K562 (cell line): ENCODE results near the gene CENPU. TPM values are rescaled to one million over a fixed set of nuclear protein-coding genes. Genes with fewer than 3 reads are reported as not detected.

Source experiments
- ATAC-seq: fragments of 200-7000 bp; cut with Tn5 transposase; 3 replicates; pipeline ENCODE4 v1.9.1; 2020; ENCODE audit warnings: moderate library complexity
- BruUV-seq: library from RNA; stranded (reverse); fragments of 400-500 nt; replicated peaks from 2 replicates; lab custom pipeline; 2021; lab: Mats Ljungman, UMichigan
- CTCF ChIA-PET: fragments of 300-600 bp; formaldehyde crosslinking; extraction: SDS; loops from one replicate; lab custom pipeline; 2021; ENCODE audit warnings: low intra/inter-chr PET ratio; lab: Yijun Ruan, JAX
- POLR2A ChIA-PET: fragments of 300-600, 350-650 bp; sonication (Branson Sonifier 250); formaldehyde crosslinking; extraction: SDS; loops from one replicate; lab custom pipeline; 2021; ENCODE audit warnings: antibody characterized with exemption, inconsistent platforms; lab: Yijun Ruan, JAX
- DNase-seq, 4 experiments: peaks; one replicate each; pipeline versions ENCODE4 v3.0.0 to v3.0.0-alpha.2; 2011 to 2018; ENCODE audit warnings: low spot score in 3 of 4, mixed read lengths in 3 of 4; ENCODE audit errors: extremely low read depth in 1 of 4
- FAIRE-seq: peaks from 2 replicates; lab custom pipeline; 2011; peaks lifted over from hg19 to GRCh38; lab: Jason Lieb, UNC
- H2AFZ ChIP-seq: 2 replicates; pipeline ENCODE4 v1.6.0; 2011; ENCODE audit warnings: low read depth, low read length, control low read depth, inconsistent platforms
- H3K27ac ChIP-seq: fragments of 200-600 bp; 3 replicates; pipeline ENCODE4 v1.8.0; 2011; ENCODE audit warnings: low read depth, mild to moderate bottlenecking, control low read depth, inconsistent platforms, low read length, moderate library complexity, mixed read lengths; ENCODE audit errors: extremely low read depth
- H3K27me3 ChIP-seq, 2 experiments: fragments of 300-600 bp in 1 of 2; 2 replicates in 1 of 2; 3 replicates in 1 of 2; pipeline versions ENCODE4 v1.6.0 to v1.8.0; 2011; ENCODE audit warnings: inconsistent platforms in 2 of 2, low read length in 2 of 2, mild to moderate bottlenecking in 1 of 2, mixed read lengths in 1 of 2, moderate library complexity in 1 of 2; ENCODE audit not compliant: control insufficient read depth in 2 of 2, insufficient read depth in 2 of 2
- H3K36me3 ChIP-seq: fragments of 300-600 bp; 3 replicates; pipeline ENCODE4 v1.8.0; 2011; ENCODE audit warnings: mild to moderate bottlenecking, low read length, inconsistent platforms; ENCODE audit not compliant: control insufficient read depth, insufficient read depth
- H3K4me1 ChIP-seq, 2 experiments: fragments of 200-600 bp in 1 of 2; replicated peaks in 1 of 2; 2 replicates in 1 of 2; 3 replicates in 1 of 2; pipeline versions ENCODE4 v1.5.1 to v1.8.0; 2011; ENCODE audit warnings: inconsistent platforms in 2 of 2, low read length in 2 of 2, mild to moderate bottlenecking in 1 of 2, mixed read lengths in 1 of 2, moderate library complexity in 1 of 2; ENCODE audit not compliant: control insufficient read depth in 2 of 2, insufficient read depth in 2 of 2
- H3K4me2 ChIP-seq: 2 replicates; pipeline ENCODE4 v1.6.1; 2011; ENCODE audit warnings: low read length, control low read depth, inconsistent platforms, mixed read lengths; ENCODE audit not compliant: insufficient read depth
- H3K4me3 ChIP-seq: fragments of 200-600 bp; sonication (generic), shearing (Covaris generic); 2 replicates; pipeline ENCODE4 v1.5.1; 2016; ENCODE audit warnings: control low read depth, inconsistent platforms
- H3K79me2 ChIP-seq: fragments of 200-600 bp; 3 replicates; pipeline ENCODE4 v1.8.0; 2011; ENCODE audit warnings: low read length, inconsistent platforms; ENCODE audit not compliant: control insufficient read depth, insufficient read depth
- H3K9ac ChIP-seq, 2 experiments: 2 replicates each; pipeline versions ENCODE4 v1.6.0 to v1.6.1; 2011; ENCODE audit warnings: low read depth in 2 of 2, low read length in 2 of 2, control low read depth in 1 of 2, inconsistent platforms in 1 of 2, mild to moderate bottlenecking in 1 of 2, mixed read lengths in 1 of 2; ENCODE audit not compliant: insufficient read depth in 1 of 2
- H3K9me1 ChIP-seq: one replicate; pipeline ENCODE4 v1.6.0; 2011; ENCODE audit warnings: inconsistent platforms, mild to moderate bottlenecking, low read length, moderate library complexity; ENCODE audit not compliant: control insufficient read depth, insufficient read depth
- H3K9me3 ChIP-seq: replicated peaks from 2 replicates; pipeline ENCODE4 v1.5.1; 2011; ENCODE audit warnings: low read depth, low read length, inconsistent platforms; ENCODE audit not compliant: control insufficient read depth, insufficient read depth
- H4K20me1 ChIP-seq: replicated peaks from 2 replicates; pipeline ENCODE4 v1.6.1; 2011; ENCODE audit warnings: low read length, inconsistent platforms, mixed read lengths; ENCODE audit not compliant: control insufficient read depth, insufficient read depth
- MECOM ChIP-seq: fragments of 250-450 bp; sonication (Bioruptor Pico); IDR thresholded peaks from 2 replicates; pipeline ENCODE4 v1.8.0; 2022; ENCODE audit warnings: inconsistent platforms
- MED1 ChIP-seq: sonication (generic); formaldehyde crosslinking; IDR thresholded peaks from 2 replicates; pipeline ENCODE4 v1.8.1; 2023; ENCODE audit warnings: missing genetic modification reagents, borderline replicate concordance
- NCOA2 ChIP-seq, 2 experiments: fragments of 450-650 bp; IDR thresholded peaks; 2 replicates each; pipeline ENCODE4 v1.6.1; 2018; ENCODE audit warnings: mild to moderate bottlenecking in 2 of 2, moderate library complexity in 1 of 2; ENCODE audit not compliant: partially characterized antibody in 2 of 2
- NR2C2 ChIP-seq, 2 experiments: fragments of 200-800 bp in 1 of 2; sonication (Bioruptor generic) in 1 of 2; sonication (generic) in 1 of 2; formaldehyde crosslinking in 1 of 2; IDR thresholded peaks; 2 replicates each; pipeline versions ENCODE4 v1.6.1 to v1.8.0; 2016 to 2022; ENCODE audit warnings: mild to moderate bottlenecking in 1 of 2, missing compliant biosample characterization in 1 of 2, missing genetic modification characterization in 1 of 2, missing genetic modification reagents in 1 of 2
- PHB ChIP-seq: fragments of 250-450 bp; sonication (Bioruptor Pico); IDR thresholded peaks from 2 replicates; pipeline ENCODE4 v1.5.0; 2021
- POLR2B ChIP-seq: fragments of 450-650 bp; IDR thresholded peaks from 2 replicates; pipeline ENCODE4 v1.6.1; 2018; ENCODE audit warnings: low read depth; ENCODE audit not compliant: partially characterized antibody
- PPARD ChIP-seq: fragments of 250-450 bp; sonication (Bioruptor Pico); IDR thresholded peaks from 2 replicates; pipeline ENCODE4 v1.8.0; 2022; ENCODE audit warnings: inconsistent platforms, mild to moderate bottlenecking, moderate library complexity
- TEAD1 ChIP-seq, 2 experiments: fragments of 450-650 bp in 1 of 2; sonication (generic) in 1 of 2; formaldehyde crosslinking; IDR thresholded peaks; 2 replicates each; pipeline versions ENCODE4 v1.4.0 to v1.8.0; 2020 to 2022; ENCODE audit warnings: mild to moderate bottlenecking in 2 of 2, missing genetic modification reagents in 1 of 2
- ZNF124 ChIP-seq: sonication (generic); formaldehyde crosslinking; IDR thresholded peaks from 2 replicates; pipeline ENCODE4 v1.8.1; 2022; ENCODE audit warnings: missing genetic modification reagents
- WGBS: fragments of 100-300 bp; shearing (Covaris generic); methylation state at CpG from one replicate; pipeline ENCODE4 v1.1.6; 2016; ENCODE audit warnings: low coverage, mixed read lengths; ENCODE audit not compliant: insufficient coverage; ENCODE audit errors: missing lambda C conversion rate; 5-methylcytosine and 5-hydroxymethylcytosine counted together
- in situ Hi-C: fragments of 300-500 bp; cut with MboI; formaldehyde crosslinking; loops from 4 replicates; pipeline ENCODE4 v1.15.0; 2018; ENCODE audit warnings: inconsistent platforms, mixed read lengths
- intact Hi-C: fragments of 100-400 bp; cut with micrococcal nuclease; formaldehyde crosslinking; loops from 2 replicates; pipeline ENCODE4 v1.14.2; 2022
- polyA plus RNA-seq, 8 experiments: library from polyadenylated mRNA; depleted of rRNA in 4 of 8; stranded (reverse) in 5 of 8; unstranded in 3 of 8; fragments of >200 nt; fragmentation: Nextera tagmentation in 2 of 8; fragmentation: Illumina TruSeq in 1 of 8; extraction: Ambion mirVana in 2 of 8; extraction: Trizol in 1 of 8; gene quantifications; 2 replicates each; pipeline versions ENCODE4 v1.2.1 to v1.2.3, GENCODE V29; 2011 to 2014; ENCODE audit warnings: inconsistent platforms in 1 of 8, missing spikeins in 1 of 8
- total RNA-seq, 7 experiments: library from RNA; depleted of rRNA in 6 of 7; stranded (reverse); fragments of >200 nt in 6 of 7; fragmentation: Illumina TruSeq in 2 of 7; extraction: Trizol in 2 of 7; gene quantifications; 2 replicates each; pipeline versions ENCODE4 v1.2.1 to v1.2.3, GENCODE V29; 2011 to 2021; ENCODE audit warnings: low replicate concordance in 1 of 7
- TF ChIP-seq, protein P1 (sequence below), 3 experiments: IDR thresholded peaks in 2 of 3; conservative IDR thresholded peaks in 1 of 3; 2 replicates each; pipeline ENCODE4 v1.5.1; 2011 to 2012; ENCODE audit warnings: low read length in 3 of 3, mild to moderate bottlenecking in 3 of 3, control low read depth in 2 of 3, improper control_type of control experiment in 1 of 3, inconsistent platforms in 1 of 3, low read depth in 1 of 3, mixed read lengths in 1 of 3, moderate library complexity in 1 of 3; ENCODE audit not compliant: insufficient read depth in 2 of 3
- TF ChIP-seq, protein P2 (sequence below), 2 experiments: fragments of 150-350 bp in 1 of 2; IDR thresholded peaks; 2 replicates each; pipeline ENCODE4 v1.6.1; 2012 to 2016; ENCODE audit warnings: low read depth in 2 of 2, low read length in 2 of 2, mild to moderate bottlenecking in 1 of 2, moderate library complexity in 1 of 2
- TF ChIP-seq, protein P3 (sequence below): sonication (generic); formaldehyde crosslinking; IDR thresholded peaks from 2 replicates; pipeline ENCODE4 v1.8.0; 2022; ENCODE audit warnings: mild to moderate bottlenecking, missing genetic modification reagents

CENPU gene
- total and polyA plus RNA-seq, 9 of the 15 experiments (the other 6 are each of a cell fraction or from before 2014, with no cell fraction given): 39.4 to 98.7 (median 84.3) TPM

DNA sequence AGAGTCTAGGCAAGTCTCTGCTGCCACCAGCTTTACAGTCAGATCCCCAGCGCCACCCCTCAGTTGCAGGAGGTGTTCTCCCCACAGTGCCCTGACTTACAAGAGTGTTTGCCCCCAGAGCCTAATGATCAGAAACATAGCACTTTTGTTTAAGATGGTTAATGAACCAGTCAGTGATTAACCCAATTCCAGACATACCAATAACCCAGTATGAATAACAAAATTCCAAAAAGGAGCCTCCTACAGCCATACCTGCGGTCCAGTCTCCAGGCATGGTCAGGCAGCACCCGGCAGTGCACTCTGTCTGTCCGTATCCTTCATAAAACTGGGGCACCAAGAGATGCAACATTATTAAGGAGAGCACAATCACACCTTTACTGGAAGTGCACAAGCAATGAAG is 30.7 kb upstream of the CENPU start:
- no peak overlapping the region for H3K4me2 ChIP-seq
- no peak overlapping the region for H3K4me3 ChIP-seq
- CTCF ChIA-PET: no interaction called here
- no peaks in the 10 kb centered on the region for H3K9me3 ChIP-seq
- in situ Hi-C loops (no loop called here), intact Hi-C loops (no loop called here)
- H3K36me3 ChIP-seq: peaks cover 25% of the 10 kb centered on the region; the same call in 1 of the 3 replicates
- H3K79me2 ChIP-seq: no peaks in the 10 kb centered on the region
- no peaks in the 10 kb centered on the region for H4K20me1 ChIP-seq
- no peak overlapping the region for H3K9ac ChIP-seq
- no TSS peak for BruUV-seq
- DNase-seq (no peak), FAIRE-seq (no peak), ATAC-seq (no peak)
- no peak overlapping the region for H2AFZ ChIP-seq
- no peaks in the 10 kb centered on the region for H3K9me1 ChIP-seq
- WGBS: 80% methylated on average over 4 of the region's 4 CpGs
- TF ChIP-seq, protein P1, sequence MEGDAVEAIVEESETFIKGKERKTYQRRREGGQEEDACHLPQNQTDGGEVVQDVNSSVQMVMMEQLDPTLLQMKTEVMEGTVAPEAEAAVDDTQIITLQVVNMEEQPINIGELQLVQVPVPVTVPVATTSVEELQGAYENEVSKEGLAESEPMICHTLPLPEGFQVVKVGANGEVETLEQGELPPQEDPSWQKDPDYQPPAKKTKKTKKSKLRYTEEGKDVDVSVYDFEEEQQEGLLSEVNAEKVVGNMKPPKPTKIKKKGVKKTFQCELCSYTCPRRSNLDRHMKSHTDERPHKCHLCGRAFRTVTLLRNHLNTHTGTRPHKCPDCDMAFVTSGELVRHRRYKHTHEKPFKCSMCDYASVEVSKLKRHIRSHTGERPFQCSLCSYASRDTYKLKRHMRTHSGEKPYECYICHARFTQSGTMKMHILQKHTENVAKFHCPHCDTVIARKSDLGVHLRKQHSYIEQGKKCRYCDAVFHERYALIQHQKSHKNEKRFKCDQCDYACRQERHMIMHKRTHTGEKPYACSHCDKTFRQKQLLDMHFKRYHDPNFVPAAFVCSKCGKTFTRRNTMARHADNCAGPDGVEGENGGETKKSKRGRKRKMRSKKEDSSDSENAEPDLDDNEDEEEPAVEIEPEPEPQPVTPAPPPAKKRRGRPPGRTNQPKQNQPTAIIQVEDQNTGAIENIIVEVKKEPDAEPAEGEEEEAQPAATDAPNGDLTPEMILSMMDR (IDR thresholded peaks at IDR 0.05 in 2 of 3, conservative IDR thresholded peaks at IDR 0.05 in 1 of 3; ENCODE audit: insufficient read depth in 2 of 3, low read depth in 1 of 3, low read length in 3 of 3): no peak
- TF ChIP-seq PPARD: no peak
- no peak for TF ChIP-seq ZNF124 (CRISPR knock-in tag)
- TF ChIP-seq, protein P2, sequence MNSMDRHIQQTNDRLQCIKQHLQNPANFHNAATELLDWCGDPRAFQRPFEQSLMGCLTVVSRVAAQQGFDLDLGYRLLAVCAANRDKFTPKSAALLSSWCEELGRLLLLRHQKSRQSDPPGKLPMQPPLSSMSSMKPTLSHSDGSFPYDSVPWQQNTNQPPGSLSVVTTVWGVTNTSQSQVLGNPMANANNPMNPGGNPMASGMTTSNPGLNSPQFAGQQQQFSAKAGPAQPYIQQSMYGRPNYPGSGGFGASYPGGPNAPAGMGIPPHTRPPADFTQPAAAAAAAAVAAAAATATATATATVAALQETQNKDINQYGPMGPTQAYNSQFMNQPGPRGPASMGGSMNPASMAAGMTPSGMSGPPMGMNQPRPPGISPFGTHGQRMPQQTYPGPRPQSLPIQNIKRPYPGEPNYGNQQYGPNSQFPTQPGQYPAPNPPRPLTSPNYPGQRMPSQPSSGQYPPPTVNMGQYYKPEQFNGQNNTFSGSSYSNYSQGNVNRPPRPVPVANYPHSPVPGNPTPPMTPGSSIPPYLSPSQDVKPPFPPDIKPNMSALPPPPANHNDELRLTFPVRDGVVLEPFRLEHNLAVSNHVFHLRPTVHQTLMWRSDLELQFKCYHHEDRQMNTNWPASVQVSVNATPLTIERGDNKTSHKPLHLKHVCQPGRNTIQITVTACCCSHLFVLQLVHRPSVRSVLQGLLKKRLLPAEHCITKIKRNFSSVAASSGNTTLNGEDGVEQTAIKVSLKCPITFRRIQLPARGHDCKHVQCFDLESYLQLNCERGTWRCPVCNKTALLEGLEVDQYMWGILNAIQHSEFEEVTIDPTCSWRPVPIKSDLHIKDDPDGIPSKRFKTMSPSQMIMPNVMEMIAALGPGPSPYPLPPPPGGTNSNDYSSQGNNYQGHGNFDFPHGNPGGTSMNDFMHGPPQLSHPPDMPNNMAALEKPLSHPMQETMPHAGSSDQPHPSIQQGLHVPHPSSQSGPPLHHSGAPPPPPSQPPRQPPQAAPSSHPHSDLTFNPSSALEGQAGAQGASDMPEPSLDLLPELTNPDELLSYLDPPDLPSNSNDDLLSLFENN (IDR thresholded peaks at IDR 0.05; ENCODE audit: low read depth in 2 of 2, low read length in 2 of 2): no peak
- TF ChIP-seq MECOM: no peak
- TF ChIP-seq NR2C2 (CRISPR knock-in tag; IDR thresholded peaks at IDR 0.05): no peak
- no peak for TF ChIP-seq NR2C2 (tag; IDR thresholded peaks at IDR 0.05)
- no peak for TF ChIP-seq POLR2B
- TF ChIP-seq NCOA2 (IDR thresholded peaks at IDR 0.05; ENCODE audit: partially characterized antibody in 2 of 2): no peak
- TF ChIP-seq MED1 (CRISPR knock-in tag): no peak
- TF ChIP-seq TEAD1 (CRISPR knock-in tag; IDR thresholded peaks at IDR 0.05): no peak
- TF ChIP-seq, protein P3, sequence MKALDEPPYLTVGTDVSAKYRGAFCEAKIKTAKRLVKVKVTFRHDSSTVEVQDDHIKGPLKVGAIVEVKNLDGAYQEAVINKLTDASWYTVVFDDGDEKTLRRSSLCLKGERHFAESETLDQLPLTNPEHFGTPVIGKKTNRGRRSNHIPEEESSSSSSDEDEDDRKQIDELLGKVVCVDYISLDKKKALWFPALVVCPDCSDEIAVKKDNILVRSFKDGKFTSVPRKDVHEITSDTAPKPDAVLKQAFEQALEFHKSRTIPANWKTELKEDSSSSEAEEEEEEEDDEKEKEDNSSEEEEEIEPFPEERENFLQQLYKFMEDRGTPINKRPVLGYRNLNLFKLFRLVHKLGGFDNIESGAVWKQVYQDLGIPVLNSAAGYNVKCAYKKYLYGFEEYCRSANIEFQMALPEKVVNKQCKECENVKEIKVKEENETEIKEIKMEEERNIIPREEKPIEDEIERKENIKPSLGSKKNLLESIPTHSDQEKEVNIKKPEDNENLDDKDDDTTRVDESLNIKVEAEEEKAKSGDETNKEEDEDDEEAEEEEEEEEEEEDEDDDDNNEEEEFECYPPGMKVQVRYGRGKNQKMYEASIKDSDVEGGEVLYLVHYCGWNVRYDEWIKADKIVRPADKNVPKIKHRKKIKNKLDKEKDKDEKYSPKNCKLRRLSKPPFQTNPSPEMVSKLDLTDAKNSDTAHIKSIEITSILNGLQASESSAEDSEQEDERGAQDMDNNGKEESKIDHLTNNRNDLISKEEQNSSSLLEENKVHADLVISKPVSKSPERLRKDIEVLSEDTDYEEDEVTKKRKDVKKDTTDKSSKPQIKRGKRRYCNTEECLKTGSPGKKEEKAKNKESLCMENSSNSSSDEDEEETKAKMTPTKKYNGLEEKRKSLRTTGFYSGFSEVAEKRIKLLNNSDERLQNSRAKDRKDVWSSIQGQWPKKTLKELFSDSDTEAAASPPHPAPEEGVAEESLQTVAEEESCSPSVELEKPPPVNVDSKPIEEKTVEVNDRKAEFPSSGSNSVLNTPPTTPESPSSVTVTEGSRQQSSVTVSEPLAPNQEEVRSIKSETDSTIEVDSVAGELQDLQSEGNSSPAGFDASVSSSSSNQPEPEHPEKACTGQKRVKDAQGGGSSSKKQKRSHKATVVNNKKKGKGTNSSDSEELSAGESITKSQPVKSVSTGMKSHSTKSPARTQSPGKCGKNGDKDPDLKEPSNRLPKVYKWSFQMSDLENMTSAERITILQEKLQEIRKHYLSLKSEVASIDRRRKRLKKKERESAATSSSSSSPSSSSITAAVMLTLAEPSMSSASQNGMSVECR (CRISPR knock-in tag): no peak
- no peak for TF ChIP-seq PHB (CRISPR knock-in tag)
- TF ChIP-seq, all 486 proteins: peak for 0
- no peaks in the 10 kb centered on the region; a peak in 1 of 5 replicates for H3K4me1 ChIP-seq
- POLR2A ChIA-PET: no interaction called here
- no peaks in the 10 kb centered on the region for H3K27me3 ChIP-seq
- no peak overlapping the region for H3K27ac ChIP-seq
